SU-DHL-6 (cell line): ENCODE measurements around the gene PAWR.

ENCODE experiments used
- H2AFZ ChIP-seq: fragments of 200-600 bp; sonication (generic); 2 replicates; pipeline ENCODE4 v1.6.1; 2014; ENCODE audit warnings: low read depth, mild to moderate bottlenecking, moderate library complexity, mixed read lengths, antibody characterized with exemption, low read length; ENCODE audit not compliant: severe bottlenecking
- H3F3A ChIP-seq: fragments of 200-600 bp; shearing (Covaris generic); 2 replicates; pipeline ENCODE4 v1.6.0; 2016; ENCODE audit warnings: antibody characterized with exemption, mild to moderate bottlenecking; ENCODE audit not compliant: insufficient read depth
- H3K27ac ChIP-seq: fragments of 200-600 bp; sonication (generic); 2 replicates; pipeline ENCODE4 v1.5.1; 2016; ENCODE audit warnings: low read depth, mild to moderate bottlenecking, low read length, moderate library complexity, mixed read lengths
- H3K27me3 ChIP-seq: fragments of 200-600 bp; sonication (generic), shearing (Covaris generic); 2 replicates; pipeline ENCODE4 v1.6.0; 2014; ENCODE audit warnings: mild to moderate bottlenecking, low read length
- H3K36me3 ChIP-seq: fragments of 200-600 bp; sonication (generic); 2 replicates; pipeline ENCODE4 v1.6.1; 2014; ENCODE audit warnings: mild to moderate bottlenecking, low read length, mixed read lengths
- H3K4me2 ChIP-seq: fragments of 300-600, 200-600 bp; shearing (Covaris generic), sonication (generic); 2 replicates; pipeline ENCODE4 v1.6.0; 2014; ENCODE audit warnings: low read length, low read depth, mild to moderate bottlenecking; ENCODE audit not compliant: poor library complexity, severe bottlenecking
- H3K4me3 ChIP-seq: fragments of 200-600 bp; sonication (generic); 2 replicates; pipeline ENCODE4 v1.5.1; 2014; ENCODE audit warnings: antibody characterized with exemption, low read length, mild to moderate bottlenecking, mixed read lengths; ENCODE audit not compliant: insufficient read depth, poor library complexity, severe bottlenecking
- H3K79me2 ChIP-seq: fragments of 200-600 bp; sonication (generic); 2 replicates; pipeline ENCODE4 v1.6.1; 2014; ENCODE audit warnings: mild to moderate bottlenecking, low read length, moderate library complexity; ENCODE audit not compliant: insufficient read depth
- H3K9ac ChIP-seq: fragments of 200-600 bp; sonication (generic); 2 replicates; pipeline ENCODE4 v1.7.0; 2014; ENCODE audit warnings: mild to moderate bottlenecking, low read length
- H3K9me2 ChIP-seq: fragments of 200-600 bp; sonication (generic); replicated peaks from 2 replicates; pipeline ENCODE4 v1.6.1; 2014; ENCODE audit warnings: low read length; ENCODE audit not compliant: insufficient read depth
- H3K9me3 ChIP-seq: fragments of 200-600 bp; sonication (generic); 2 replicates; pipeline ENCODE4 v1.6.1; 2014; ENCODE audit warnings: low read length, mixed read lengths; ENCODE audit not compliant: insufficient read depth
- H4K20me1 ChIP-seq: fragments of 200-600 bp; sonication (generic); 2 replicates; pipeline ENCODE4 v1.6.1; 2014; ENCODE audit warnings: low read depth, mild to moderate bottlenecking, antibody characterized with exemption, low read length, moderate library complexity, mixed read lengths
- EZH2phosphoT487 ChIP-seq: fragments of 200-600 bp; sonication (generic), shearing (Covaris generic); conservative IDR thresholded peaks from 2 replicates; pipeline ENCODE4 v1.6.1; 2018; ENCODE audit warnings: mild to moderate bottlenecking, antibody characterized with exemption, low read length, moderate library complexity, mixed read lengths
- TF ChIP-seq, protein P1 (sequence below): fragments of 200-600 bp; sonication (generic); IDR thresholded peaks from one replicate; pipeline ENCODE4 v1.5.1; 2017; ENCODE audit warnings: antibody characterized with exemption, mild to moderate bottlenecking, low read length, moderate library complexity; ENCODE audit not compliant: insufficient read depth, poor library complexity, severe bottlenecking

The PAWR gene

DNA sequence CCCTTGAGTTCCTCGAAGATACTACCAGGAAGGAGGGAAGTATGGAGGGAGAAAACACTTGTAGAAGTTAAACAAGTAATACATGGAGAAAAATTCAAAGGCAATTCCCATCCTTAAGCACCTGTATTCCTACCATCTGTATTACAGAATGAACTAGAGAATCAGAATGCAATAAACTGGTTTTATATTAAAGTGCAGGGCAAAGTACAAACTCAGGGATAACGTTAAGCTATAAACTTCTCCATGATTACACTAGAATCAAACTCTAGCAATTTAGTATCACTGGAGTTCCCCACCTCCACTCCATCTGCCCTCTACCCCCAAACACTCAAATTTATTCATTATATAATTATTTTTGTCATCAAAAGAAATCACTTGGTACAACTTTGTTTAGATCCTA is 13.1 kb downstream of the PAWR start:
- H3K4me3 ChIP-seq, result no peak overlapping the region
- H3K36me3 ChIP-seq, result no peaks in the 10 kb centered on the region
- peaks cover 46% of the 10 kb centered on the region for H4K20me1 ChIP-seq
- no peak for TF ChIP-seq EZH2phosphoT487
- TF ChIP-seq, protein P1, sequence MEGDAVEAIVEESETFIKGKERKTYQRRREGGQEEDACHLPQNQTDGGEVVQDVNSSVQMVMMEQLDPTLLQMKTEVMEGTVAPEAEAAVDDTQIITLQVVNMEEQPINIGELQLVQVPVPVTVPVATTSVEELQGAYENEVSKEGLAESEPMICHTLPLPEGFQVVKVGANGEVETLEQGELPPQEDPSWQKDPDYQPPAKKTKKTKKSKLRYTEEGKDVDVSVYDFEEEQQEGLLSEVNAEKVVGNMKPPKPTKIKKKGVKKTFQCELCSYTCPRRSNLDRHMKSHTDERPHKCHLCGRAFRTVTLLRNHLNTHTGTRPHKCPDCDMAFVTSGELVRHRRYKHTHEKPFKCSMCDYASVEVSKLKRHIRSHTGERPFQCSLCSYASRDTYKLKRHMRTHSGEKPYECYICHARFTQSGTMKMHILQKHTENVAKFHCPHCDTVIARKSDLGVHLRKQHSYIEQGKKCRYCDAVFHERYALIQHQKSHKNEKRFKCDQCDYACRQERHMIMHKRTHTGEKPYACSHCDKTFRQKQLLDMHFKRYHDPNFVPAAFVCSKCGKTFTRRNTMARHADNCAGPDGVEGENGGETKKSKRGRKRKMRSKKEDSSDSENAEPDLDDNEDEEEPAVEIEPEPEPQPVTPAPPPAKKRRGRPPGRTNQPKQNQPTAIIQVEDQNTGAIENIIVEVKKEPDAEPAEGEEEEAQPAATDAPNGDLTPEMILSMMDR, result no peak
- no peak overlapping the region for H2AFZ ChIP-seq
- H3K79me2 ChIP-seq, result peaks cover 98% of the 10 kb centered on the region
- H3K9me2 ChIP-seq, result no peaks in the 10 kb centered on the region
- no peaks in the 10 kb centered on the region for H3F3A ChIP-seq
- H3K4me2 ChIP-seq, result no peak overlapping the region
- H3K27ac ChIP-seq, result no peak overlapping the region
- no peak overlapping the region for H3K9ac ChIP-seq
- no peaks in the 10 kb centered on the region for H3K27me3 ChIP-seq
- H3K9me3 ChIP-seq, result no peaks in the 10 kb centered on the region

DNA sequence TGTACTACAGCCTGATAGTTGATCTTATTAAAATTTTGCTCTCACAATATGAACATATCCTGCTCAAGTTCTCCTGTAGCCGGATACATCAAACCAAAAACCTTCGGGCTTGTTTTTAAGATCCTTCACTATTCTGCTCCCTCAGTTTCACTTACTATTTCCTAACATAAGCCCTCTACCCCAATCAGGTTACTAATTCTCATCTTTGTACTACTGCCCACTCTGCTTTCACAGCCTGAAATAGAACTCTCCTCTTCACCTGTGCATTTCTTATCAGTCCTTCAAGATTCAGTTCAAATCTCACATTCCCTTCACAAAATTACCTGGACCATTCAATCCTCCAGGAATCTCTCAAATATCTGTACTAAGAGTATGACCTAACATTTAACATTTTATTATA is 14.2 kb downstream of the PAWR start:
- no peak overlapping the region for H3K4me2 ChIP-seq
- no peak overlapping the region for H2AFZ ChIP-seq
- H3K4me3 ChIP-seq, result no peak overlapping the region
- no peaks in the 10 kb centered on the region for H3K36me3 ChIP-seq
- H3K9ac ChIP-seq, result no peak overlapping the region
- peaks cover 98% of the 10 kb centered on the region for H3K79me2 ChIP-seq
- H3K27ac ChIP-seq, result no peak overlapping the region
- H3K27me3 ChIP-seq, result no peaks in the 10 kb centered on the region
- H3K9me3 ChIP-seq, result no peaks in the 10 kb centered on the region
- H3F3A ChIP-seq, result no peaks in the 10 kb centered on the region
- TF ChIP-seq, protein P1, result no peak
- no peak for TF ChIP-seq EZH2phosphoT487
- no peaks in the 10 kb centered on the region for H3K9me2 ChIP-seq
- H4K20me1 ChIP-seq, result peaks cover 41% of the 10 kb centered on the region

DNA sequence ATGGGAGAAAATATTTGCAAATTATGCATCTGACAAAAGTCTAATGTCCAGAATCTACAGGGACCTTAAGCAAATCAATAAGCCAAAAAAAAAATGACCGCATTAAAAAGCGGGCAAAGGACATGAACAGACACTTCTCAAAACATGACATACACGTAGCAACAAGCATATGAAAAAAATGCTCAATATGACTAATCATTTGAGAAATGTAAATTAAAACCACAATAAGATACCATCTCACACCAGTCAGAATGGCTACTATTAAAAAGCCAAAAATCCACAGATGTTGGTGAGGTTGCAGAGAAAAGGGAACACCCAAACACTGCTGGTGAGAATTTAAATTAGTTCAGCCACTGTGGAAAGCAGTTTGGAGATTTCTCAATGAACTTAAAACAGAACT is 16.1 kb downstream of the PAWR start:
- TF ChIP-seq, protein P1, result no peak
- TF ChIP-seq EZH2phosphoT487, result no peak
- peaks cover 47% of the 10 kb centered on the region for H4K20me1 ChIP-seq
- no peaks in the 10 kb centered on the region for H3K9me2 ChIP-seq
- H3K79me2 ChIP-seq, result peaks cover 100% of the 10 kb centered on the region
- H3K36me3 ChIP-seq, result peaks cover 2% of the 10 kb centered on the region; the same call in 1 of the 2 replicates
- H3K4me2 ChIP-seq, result no peak overlapping the region
- no peaks in the 10 kb centered on the region for H3K9me3 ChIP-seq
- H3K27me3 ChIP-seq, result no peaks in the 10 kb centered on the region
- H3K4me3 ChIP-seq, result no peak overlapping the region
- no peaks in the 10 kb centered on the region for H3F3A ChIP-seq
- no peak overlapping the region for H2AFZ ChIP-seq
- no peak overlapping the region for H3K27ac ChIP-seq
- no peak overlapping the region for H3K9ac ChIP-seq

DNA sequence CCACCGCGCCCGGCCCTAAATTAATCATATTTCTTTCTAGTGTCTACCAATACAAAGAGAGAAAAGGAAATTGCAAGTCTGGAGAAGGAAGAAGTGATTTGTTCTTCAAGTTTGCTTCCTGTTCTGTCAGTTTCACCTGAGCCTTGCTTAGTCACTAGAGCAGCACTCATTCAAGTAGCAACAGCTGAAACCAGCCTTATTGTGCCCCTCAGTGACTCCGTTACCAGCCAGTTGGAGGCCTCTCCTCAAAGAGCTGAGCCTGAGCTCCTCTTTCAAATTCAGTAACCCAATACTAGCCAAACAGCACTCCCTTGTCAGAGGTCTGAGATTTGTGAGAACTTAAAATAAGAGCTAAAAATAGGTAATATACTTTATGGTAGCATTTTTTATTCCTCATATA is 17.4 kb downstream of the PAWR start:
- H3K9ac ChIP-seq, result no peak overlapping the region
- peak overlapping the region; percentile 10 for H3K4me2 ChIP-seq
- peaks cover 2% of the 10 kb centered on the region; the same call in 1 of the 2 replicates for H3K36me3 ChIP-seq

More for the DNA sequence above, 17.4 kb downstream of the PAWR start:
- H3K9me3 ChIP-seq, result no peaks in the 10 kb centered on the region
- TF ChIP-seq EZH2phosphoT487, result no peak
- TF ChIP-seq, protein P1, result no peak
- H3K27me3 ChIP-seq, result no peaks in the 10 kb centered on the region
- H3K27ac ChIP-seq, result no peak overlapping the region
- no peak overlapping the region for H2AFZ ChIP-seq
- H3K79me2 ChIP-seq, result peaks cover 100% of the 10 kb centered on the region
- H3K9me2 ChIP-seq, result no peaks in the 10 kb centered on the region
- H3K4me3 ChIP-seq, result no peak overlapping the region
- H4K20me1 ChIP-seq, result peaks cover 54% of the 10 kb centered on the region
- H3F3A ChIP-seq, result no peaks in the 10 kb centered on the region
